Left ventricle myocardium inferior (tissue), 1 donor: ENCODE data around the gene CTDSPL2. TPM values are rescaled to one million over a fixed set of nuclear protein-coding genes. Genes with fewer than 3 reads are reported as not detected.
"Not testable (repeated sequence)": the region's sequence is repeated elsewhere in the genome, so short reads cannot be mapped to it uniquely, and the experiment has no call there.

ENCODE experiments used
- DNase-seq: peaks from one replicate; pipeline ENCODE4 v3.0.0-alpha.2; 2020
- H3K27ac ChIP-seq: fragments of 200-600 bp; replicated peaks from 2 replicates; pipeline ENCODE4 v1.8.0; 2021
- H3K27me3 ChIP-seq: fragments of 200-600 bp; 2 replicates; pipeline ENCODE4 v1.8.0; 2021; ENCODE audit warnings: low read depth
- H3K36me3 ChIP-seq: fragments of 200-600 bp; 2 replicates; pipeline ENCODE4 v1.8.0; 2021
- H3K4me1 ChIP-seq: fragments of 200-600 bp; 2 replicates; pipeline ENCODE4 v1.8.0; 2021
- H3K4me3 ChIP-seq: fragments of 200-600 bp; 2 replicates; pipeline ENCODE4 v1.8.0; 2021; ENCODE audit warnings: mild to moderate bottlenecking, moderate library complexity
- H3K9me3 ChIP-seq: fragments of 200-600 bp; replicated peaks from 2 replicates; pipeline ENCODE4 v1.8.0; 2021
- intact Hi-C: fragments of 100-400 bp; cut with micrococcal nuclease; formaldehyde crosslinking; loops from one replicate; pipeline ENCODE4 v1.11.0; 2022
- total RNA-seq: library from RNA; stranded (reverse); fragmentation: NEBNext Ultra II Directional; extraction: Animal tissue kit (Norgen Biotek cat#: 25700); gene quantifications from one replicate; pipeline ENCODE4 v1.2.1, GENCODE V29; 2021
- TF ChIP-seq, protein P1 (sequence below): fragments of 200-600 bp; IDR thresholded peaks from 2 replicates; pipeline ENCODE4 v1.8.0; 2021; ENCODE audit warnings: antibody characterized with exemption, mild to moderate bottlenecking, borderline replicate concordance
- donor health status: DM: no; HTN: yes; CAD: no; lungs with severe emphysema.

CTDSPL2 gene
- total RNA-seq, 1 donor from 2014 or later: 14.7 TPM

- peaks cover 33% of the 10 kb centered on the region for H3K4me1 ChIP-seq
- TF ChIP-seq, protein P1, sequence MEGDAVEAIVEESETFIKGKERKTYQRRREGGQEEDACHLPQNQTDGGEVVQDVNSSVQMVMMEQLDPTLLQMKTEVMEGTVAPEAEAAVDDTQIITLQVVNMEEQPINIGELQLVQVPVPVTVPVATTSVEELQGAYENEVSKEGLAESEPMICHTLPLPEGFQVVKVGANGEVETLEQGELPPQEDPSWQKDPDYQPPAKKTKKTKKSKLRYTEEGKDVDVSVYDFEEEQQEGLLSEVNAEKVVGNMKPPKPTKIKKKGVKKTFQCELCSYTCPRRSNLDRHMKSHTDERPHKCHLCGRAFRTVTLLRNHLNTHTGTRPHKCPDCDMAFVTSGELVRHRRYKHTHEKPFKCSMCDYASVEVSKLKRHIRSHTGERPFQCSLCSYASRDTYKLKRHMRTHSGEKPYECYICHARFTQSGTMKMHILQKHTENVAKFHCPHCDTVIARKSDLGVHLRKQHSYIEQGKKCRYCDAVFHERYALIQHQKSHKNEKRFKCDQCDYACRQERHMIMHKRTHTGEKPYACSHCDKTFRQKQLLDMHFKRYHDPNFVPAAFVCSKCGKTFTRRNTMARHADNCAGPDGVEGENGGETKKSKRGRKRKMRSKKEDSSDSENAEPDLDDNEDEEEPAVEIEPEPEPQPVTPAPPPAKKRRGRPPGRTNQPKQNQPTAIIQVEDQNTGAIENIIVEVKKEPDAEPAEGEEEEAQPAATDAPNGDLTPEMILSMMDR: no peak
- intact Hi-C loops: no loop called here
These were observed 13.7 kb downstream of the CTDSPL2 start for GRCh38 chr15:44441095-44441501.

DNA sequence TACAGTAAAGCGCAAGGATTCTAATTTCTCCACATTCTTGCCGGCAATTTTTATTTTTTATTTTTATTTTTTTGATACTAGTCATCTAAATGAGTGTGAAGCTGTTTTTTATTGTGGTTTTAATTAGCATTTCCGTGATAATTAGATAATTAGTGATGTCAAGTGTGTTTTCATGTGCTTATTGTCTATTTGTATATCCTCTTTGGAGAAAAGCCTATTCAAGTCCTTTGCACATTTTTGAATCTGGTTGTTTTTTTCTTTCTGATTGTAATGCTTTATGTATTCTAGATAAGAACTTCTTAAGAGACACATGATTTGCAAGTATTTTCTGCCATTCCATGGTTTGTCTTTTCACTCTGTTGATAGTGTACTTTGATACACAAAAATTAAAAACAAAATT is 16.1 kb downstream of the CTDSPL2 start:
- intact Hi-C loops: no loop called here

More at GRCh38 chr15:44441095-44441501, 13.7 kb downstream of the CTDSPL2 start:
- no peak overlapping the region for H3K27ac ChIP-seq
- peaks cover 13% of the 10 kb centered on the region for H3K9me3 ChIP-seq
- DNase-seq: no peak
- no peak overlapping the region for H3K4me3 ChIP-seq
- H3K36me3 ChIP-seq: no peaks in the 10 kb centered on the region
- no peaks in the 10 kb centered on the region for H3K27me3 ChIP-seq

GRCh38 chr15:44447772-44448376 is 20.4 kb downstream of the CTDSPL2 start:
- intact Hi-C loops: no loop called here
- TF ChIP-seq, protein P1: no peak

More for the DNA sequence above, 16.1 kb downstream of the CTDSPL2 start:
- H3K27ac ChIP-seq: no peak overlapping the region
- no peak for DNase-seq
- peaks cover 25% of the 10 kb centered on the region for H3K4me1 ChIP-seq
- no peak overlapping the region for H3K4me3 ChIP-seq
- TF ChIP-seq, protein P1: no peak
- peaks cover 5% of the 10 kb centered on the region for H3K36me3 ChIP-seq
- no peaks in the 10 kb centered on the region for H3K27me3 ChIP-seq
- peaks cover 13% of the 10 kb centered on the region for H3K9me3 ChIP-seq

GRCh38 chr15:44450172-44450571 is 22.7 kb downstream of the CTDSPL2 start:
- Histone ChIP-seq H3K4me3 (no peak overlapping the region), H3K27me3 (no peaks in the 10 kb centered on the region), H3K9me3 (peaks cover 8% of the 10 kb centered on the region), H3K4me1 (no peaks in the 10 kb centered on the region), H3K27ac (no peak overlapping the region), H3K36me3 (peaks cover 5% of the 10 kb centered on the region)
- TF ChIP-seq, protein P1: no peak
- no peak for DNase-seq
- intact Hi-C loops: no loop called here

More at GRCh38 chr15:44447772-44448376, 20.4 kb downstream of the CTDSPL2 start:
- Histone ChIP-seq H3K36me3 (peaks cover 5% of the 10 kb centered on the region), H3K4me1 (no peaks in the 10 kb centered on the region), H3K27me3 (no peaks in the 10 kb centered on the region), H3K9me3 (peaks cover 11% of the 10 kb centered on the region), H3K4me3 (no peak overlapping the region), H3K27ac (no peak overlapping the region)
- DNase-seq: no peak

DNA sequence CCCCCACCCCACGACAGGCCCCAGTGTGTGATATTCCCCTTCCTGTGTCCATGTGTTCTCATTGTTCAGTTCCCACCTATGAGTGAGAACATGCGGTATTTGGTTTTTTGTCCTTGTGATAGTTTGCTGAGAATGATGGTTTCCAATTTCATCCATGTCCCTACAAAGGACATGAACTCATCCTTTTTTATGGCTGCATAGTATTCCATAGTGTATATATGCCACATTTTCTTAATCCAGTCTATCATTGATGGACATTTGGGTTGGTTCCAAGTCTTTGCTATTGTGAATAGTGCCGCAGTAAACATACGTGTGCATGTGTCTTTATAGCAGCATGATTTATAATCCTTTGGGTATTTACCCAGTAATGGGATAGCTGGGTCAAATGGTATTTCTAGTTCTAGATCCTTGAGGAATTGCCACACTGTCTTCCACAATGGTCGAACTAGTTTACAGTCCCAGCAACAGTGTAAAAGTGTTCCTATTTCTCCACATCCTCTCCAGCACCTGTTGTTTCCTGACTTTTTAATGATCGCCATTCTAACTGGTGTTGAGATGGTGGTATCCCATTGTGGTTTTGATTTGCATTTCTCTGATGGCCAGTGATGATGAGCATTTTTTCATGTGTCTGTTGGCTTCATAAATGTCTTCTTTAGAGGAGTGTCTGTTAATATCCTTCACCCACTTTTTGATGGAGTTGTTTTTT is 26.3 kb downstream of the CTDSPL2 start:
- H3K36me3 ChIP-seq, H3K9me3 ChIP-seq, H3K27me3 ChIP-seq, DNase-seq, H3K4me3 ChIP-seq, intact Hi-C loops, H3K27ac ChIP-seq: not testable (repeated sequence)
- H3K4me1 ChIP-seq: peaks cover 12% of the 10 kb centered on the region

- intact Hi-C loops: no loop called here
- Histone ChIP-seq H3K27me3 (no peaks in the 10 kb centered on the region), H3K9me3 (peaks cover 8% of the 10 kb centered on the region), H3K4me1 (peaks cover 26% of the 10 kb centered on the region), H3K4me3 (no peak overlapping the region), H3K27ac (no peak overlapping the region), H3K36me3 (peaks cover 18% of the 10 kb centered on the region)
- DNase-seq: no peak
- TF ChIP-seq, protein P1: no peak
These were observed 31.0 kb downstream of the CTDSPL2 start for GRCh38 chr15:44458429-44458828.
